HCT116 (cell line): ENCODE results near the gene ADI1. TPM values are rescaled to one million over a fixed set of nuclear protein-coding genes. Genes with fewer than 3 reads are reported as not detected.

Experiments used
- ATAC-seq: fragments of 200-7000 bp; cut with Tn5 transposase; 2 replicates; pipeline ENCODE4 v1.9.1; 2020; ENCODE audit warnings: mild to moderate bottlenecking, moderate library complexity
- BruUV-seq: library from RNA; stranded (reverse); fragments of 400-500 nt; replicated peaks from 2 replicates; lab custom pipeline; 2021; lab: Mats Ljungman, UMichigan
- CTCF ChIA-PET: fragments of 300-600 bp; sonication (Branson Sonifier 250); formaldehyde crosslinking; loops from one replicate; lab custom pipeline; 2021; ENCODE audit warnings: antibody characterized with exemption; lab: Charles Lee
- POLR2A ChIA-PET: fragments of 300-600, 350-600 bp; sonication (Branson Sonifier 250); formaldehyde crosslinking; loops from one replicate; lab custom pipeline; 2021; ENCODE audit warnings: antibody characterized with exemption; lab: Charles Lee
- RAD21 ChIA-PET, 2 experiments: fragments of 300-600 bp; sonication (Branson Sonifier 250); formaldehyde crosslinking; loops; one replicate each; lab custom pipeline; 2023; ENCODE audit warnings: low total read pairs in 2 of 2; ENCODE audit not compliant: uncharacterized antibody in 2 of 2, unreplicated experiment in 2 of 2, low non-redundant PET in 1 of 2; lab: Charles Lee
- DNase-seq: peaks from one replicate; pipeline ENCODE4 v3.0.0-alpha.2; 2010; ENCODE audit warnings: low read depth, low spot score
- H2AFZ ChIP-seq: fragments of 200-600 bp; shearing (Covaris generic), sonication (generic); 2 replicates; pipeline ENCODE4 v1.6.1; 2017; ENCODE audit warnings: low read depth, mixed run types, mixed read lengths, antibody characterized with exemption, low read length; ENCODE audit not compliant: poor library complexity, severe bottlenecking
- H3K27ac ChIP-seq: 2 replicates; pipeline ENCODE4 v1.5.1; 2012; ENCODE audit warnings: low read depth, low read length
- H3K27me3 ChIP-seq: fragments of 200-600 bp; sonication (generic); 2 replicates; pipeline ENCODE4 v1.6.1; 2016; ENCODE audit warnings: mixed run types, low read length, mixed read lengths; ENCODE audit not compliant: insufficient read depth
- H3K36me3 ChIP-seq, 2 experiments: fragments of 200-500 bp in 1 of 2; fragments of 200-600 bp in 1 of 2; sonication (Bioruptor generic) in 1 of 2; sonication (generic) in 1 of 2; 2 replicates each; pipeline versions ENCODE4 v1.5.1 to v1.6.1; 2014 to 2016; ENCODE audit warnings: low read length in 2 of 2, inconsistent platforms in 1 of 2, mixed read lengths in 1 of 2, mixed run types in 1 of 2; ENCODE audit not compliant: insufficient read depth in 2 of 2, control insufficient read depth in 1 of 2
- H3K4me1 ChIP-seq, 2 experiments: fragments of 200-600 bp in 1 of 2; sonication (generic) in 1 of 2; 2 replicates each; pipeline versions ENCODE4 v1.5.1 to v1.6.1; 2012 to 2017; ENCODE audit warnings: low read length in 2 of 2, inconsistent platforms in 1 of 2, mild to moderate bottlenecking in 1 of 2, mixed read lengths in 1 of 2, mixed run types in 1 of 2, moderate library complexity in 1 of 2; ENCODE audit not compliant: insufficient read depth in 2 of 2, control insufficient read depth in 1 of 2
- H3K4me2 ChIP-seq: fragments of 200-600 bp; sonication (generic); 2 replicates; pipeline ENCODE4 v1.6.1; 2017; ENCODE audit warnings: mixed run types, low read length, mixed read lengths
- H3K4me3 ChIP-seq, 2 experiments: fragments of 200-600 bp in 1 of 2; sonication (generic) in 1 of 2; replicated peaks in 1 of 2; 2 replicates each; pipeline ENCODE4 v1.5.1; 2011 to 2016; ENCODE audit warnings: low read length in 2 of 2, control low read depth in 1 of 2, low read depth in 1 of 2, mild to moderate bottlenecking in 1 of 2, mixed read lengths in 1 of 2, mixed run types in 1 of 2
- H3K79me2 ChIP-seq: fragments of 200-600 bp; sonication (generic); 2 replicates; pipeline ENCODE4 v1.6.1; 2017; ENCODE audit warnings: mild to moderate bottlenecking, mixed run types, low read length, moderate library complexity, mixed read lengths; ENCODE audit not compliant: insufficient read depth
- H3K9ac ChIP-seq: fragments of 200-600 bp; sonication (generic); 2 replicates; pipeline ENCODE4 v1.6.1; 2016; ENCODE audit warnings: low read length, mixed read lengths
- H3K9me2 ChIP-seq: fragments of 200-600 bp; sonication (generic), shearing (Covaris generic); 2 replicates; pipeline ENCODE4 v1.6.1; 2017; ENCODE audit warnings: mixed run types, mild to moderate bottlenecking, moderate library complexity; ENCODE audit not compliant: insufficient read depth
- H3K9me3 ChIP-seq, 2 experiments: fragments of 200-500 bp in 1 of 2; fragments of 200-600 bp in 1 of 2; sonication (Bioruptor generic) in 1 of 2; sonication (generic) in 1 of 2; 2 replicates each; pipeline ENCODE4 v1.6.1; 2014 to 2017; ENCODE audit warnings: low read length in 2 of 2, mixed read lengths in 2 of 2, inconsistent platforms in 1 of 2, low read depth in 1 of 2, mild to moderate bottlenecking in 1 of 2, mixed run types in 1 of 2, moderate library complexity in 1 of 2; ENCODE audit not compliant: control insufficient read depth in 1 of 2, insufficient read depth in 1 of 2
- H4K20me1 ChIP-seq: fragments of 200-600 bp; sonication (generic), shearing (Covaris generic); 2 replicates; pipeline ENCODE4 v1.6.1; 2017; ENCODE audit warnings: mixed run types, mild to moderate bottlenecking, moderate library complexity; ENCODE audit not compliant: insufficient read depth
- CBX3 ChIP-seq: IDR thresholded peaks from 2 replicates; pipeline ENCODE4 v1.6.1; 2012; ENCODE audit warnings: low read depth
- EGR1 ChIP-seq: IDR thresholded peaks from 2 replicates; pipeline ENCODE4 v1.6.1; 2012; ENCODE audit warnings: low read depth
- ELF1 ChIP-seq: IDR thresholded peaks from 2 replicates; pipeline ENCODE4 v1.6.1; 2012; ENCODE audit warnings: low read depth, borderline replicate concordance
- EZH2 ChIP-seq: fragments of 200-600 bp; sonication (generic); IDR thresholded peaks from 2 replicates; pipeline ENCODE4 v1.6.1; 2017; ENCODE audit warnings: antibody characterized with exemption, mixed run types
- EZH2phosphoT487 ChIP-seq: fragments of 200-600 bp; IDR thresholded peaks from 2 replicates; pipeline ENCODE4 v1.6.1; 2018; ENCODE audit warnings: antibody characterized with exemption, borderline replicate concordance
- FOSL1 ChIP-seq: IDR thresholded peaks from 2 replicates; pipeline ENCODE4 v1.6.1; 2012; ENCODE audit warnings: low read depth
- JUND ChIP-seq: IDR thresholded peaks from 2 replicates; pipeline ENCODE4 v1.6.1; 2012
- POLR2A ChIP-seq: IDR thresholded peaks from 2 replicates; pipeline ENCODE4 v1.7.0; 2011; ENCODE audit warnings: borderline replicate concordance; ENCODE audit not compliant: insufficient read depth, insufficient read length; ENCODE audit errors: extremely low read depth
- POLR2AphosphoS5 ChIP-seq: IDR thresholded peaks from 2 replicates; pipeline ENCODE4 v1.6.1; 2011; ENCODE audit warnings: mild to moderate bottlenecking, low read depth, low read length, moderate library complexity
- RAD21 ChIP-seq: IDR thresholded peaks from 2 replicates; pipeline ENCODE4 v1.6.1; 2012; ENCODE audit warnings: low read depth, mild to moderate bottlenecking
- SP1 ChIP-seq: IDR thresholded peaks from 2 replicates; pipeline ENCODE4 v1.6.1; 2012; ENCODE audit warnings: low read depth
- SRF ChIP-seq: IDR thresholded peaks from 2 replicates; pipeline ENCODE4 v1.6.1; 2012; ENCODE audit warnings: low read depth
- TCF7L2 ChIP-seq: IDR thresholded peaks from 2 replicates; pipeline ENCODE4 v1.7.0; 2011; ENCODE audit warnings: borderline replicate concordance, inconsistent platforms; ENCODE audit not compliant: insufficient read depth, insufficient read length; ENCODE audit errors: extremely low read depth
- YY1 ChIP-seq: IDR thresholded peaks from 2 replicates; pipeline ENCODE4 v1.6.1; 2011; ENCODE audit warnings: low read length, low read depth, moderate library complexity, mild to moderate bottlenecking; ENCODE audit not compliant: insufficient replicate concordance; ENCODE audit errors: extremely low read depth
- ZFX ChIP-seq: fragments of 450-650 bp; IDR thresholded peaks from 2 replicates; pipeline ENCODE4 v1.6.1; 2017
- ZNF274 ChIP-seq: fragments of 200-500 bp; sonication (Bioruptor generic); IDR thresholded peaks from 2 replicates; pipeline ENCODE4 v1.6.1; 2014; ENCODE audit warnings: mild to moderate bottlenecking, low read depth, low read length, inconsistent platforms
- intact Hi-C: fragments of 100-400 bp; cut with micrococcal nuclease; formaldehyde crosslinking; loops from 2 replicates; pipeline ENCODE4 v1.10.0; 2022
- total RNA-seq: library from RNA; stranded (reverse); gene quantifications from one replicate; pipeline ENCODE4 v1.2.1, GENCODE V29; 2021; ENCODE audit not compliant: unreplicated experiment
- TF ChIP-seq, protein P1 (sequence below), 3 experiments: fragments of 200-600 bp in 1 of 3; sonication (generic) in 1 of 3; IDR thresholded peaks in 2 of 3; conservative IDR thresholded peaks in 1 of 3; 2 replicates each; pipeline ENCODE4 v1.5.1; 2012 to 2017; ENCODE audit warnings: low read depth in 2 of 3, low read length in 2 of 3, antibody characterized with exemption in 1 of 3, borderline replicate concordance in 1 of 3, control low read depth in 1 of 3, mild to moderate bottlenecking in 1 of 3, mixed read lengths in 1 of 3, mixed run types in 1 of 3, moderate library complexity in 1 of 3; ENCODE audit not compliant: insufficient read depth in 1 of 3
- TF ChIP-seq, protein P2 (sequence below): IDR thresholded peaks from 2 replicates; pipeline ENCODE4 v1.6.1; 2011; ENCODE audit warnings: mild to moderate bottlenecking, low read length, moderate library complexity; ENCODE audit not compliant: insufficient replicate concordance; ENCODE audit errors: extremely low read depth
- TF ChIP-seq, protein P3 (sequence below): IDR thresholded peaks from 2 replicates; pipeline ENCODE4 v1.6.1; 2012
- TF ChIP-seq, protein P4 (sequence below): IDR thresholded peaks from 2 replicates; pipeline ENCODE4 v1.6.1; 2012; ENCODE audit warnings: low read depth

Gene ADI1
- total RNA-seq, 1 experiment from 2014 or later = 27.0 TPM

DNA sequence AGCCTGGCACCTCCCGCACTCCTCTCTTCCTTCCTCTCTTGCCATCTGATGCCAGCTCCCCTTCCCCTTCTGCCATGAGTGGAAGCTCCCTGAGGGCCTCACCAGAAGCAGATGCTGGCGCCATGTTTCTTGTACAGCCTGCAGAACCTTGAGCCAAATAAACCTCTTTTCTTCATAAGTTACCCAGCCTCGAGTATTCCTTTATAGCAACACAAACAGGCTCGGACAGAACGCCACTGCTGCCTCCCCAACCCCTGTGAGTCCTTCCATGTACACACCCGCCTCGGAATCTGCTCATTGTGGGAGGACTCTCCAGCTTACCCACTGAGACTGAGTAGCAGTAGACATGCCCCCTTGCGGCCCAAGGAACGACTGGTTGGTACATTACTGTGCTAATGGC, 47.5 kb upstream of the ADI1 start:
- no peak for TF ChIP-seq RAD21
- no peak for TF ChIP-seq SP1
- TF ChIP-seq, protein P1, sequence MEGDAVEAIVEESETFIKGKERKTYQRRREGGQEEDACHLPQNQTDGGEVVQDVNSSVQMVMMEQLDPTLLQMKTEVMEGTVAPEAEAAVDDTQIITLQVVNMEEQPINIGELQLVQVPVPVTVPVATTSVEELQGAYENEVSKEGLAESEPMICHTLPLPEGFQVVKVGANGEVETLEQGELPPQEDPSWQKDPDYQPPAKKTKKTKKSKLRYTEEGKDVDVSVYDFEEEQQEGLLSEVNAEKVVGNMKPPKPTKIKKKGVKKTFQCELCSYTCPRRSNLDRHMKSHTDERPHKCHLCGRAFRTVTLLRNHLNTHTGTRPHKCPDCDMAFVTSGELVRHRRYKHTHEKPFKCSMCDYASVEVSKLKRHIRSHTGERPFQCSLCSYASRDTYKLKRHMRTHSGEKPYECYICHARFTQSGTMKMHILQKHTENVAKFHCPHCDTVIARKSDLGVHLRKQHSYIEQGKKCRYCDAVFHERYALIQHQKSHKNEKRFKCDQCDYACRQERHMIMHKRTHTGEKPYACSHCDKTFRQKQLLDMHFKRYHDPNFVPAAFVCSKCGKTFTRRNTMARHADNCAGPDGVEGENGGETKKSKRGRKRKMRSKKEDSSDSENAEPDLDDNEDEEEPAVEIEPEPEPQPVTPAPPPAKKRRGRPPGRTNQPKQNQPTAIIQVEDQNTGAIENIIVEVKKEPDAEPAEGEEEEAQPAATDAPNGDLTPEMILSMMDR (IDR thresholded peaks at IDR 0.05 in 2 of 3, conservative IDR thresholded peaks at IDR 0.05 in 1 of 3; ENCODE audit: borderline replicate concordance in 1 of 3, insufficient read depth in 1 of 3, low read depth in 2 of 3, low read length in 2 of 3) = no peak
- no peak for TF ChIP-seq TCF7L2
- TF ChIP-seq, protein P2, sequence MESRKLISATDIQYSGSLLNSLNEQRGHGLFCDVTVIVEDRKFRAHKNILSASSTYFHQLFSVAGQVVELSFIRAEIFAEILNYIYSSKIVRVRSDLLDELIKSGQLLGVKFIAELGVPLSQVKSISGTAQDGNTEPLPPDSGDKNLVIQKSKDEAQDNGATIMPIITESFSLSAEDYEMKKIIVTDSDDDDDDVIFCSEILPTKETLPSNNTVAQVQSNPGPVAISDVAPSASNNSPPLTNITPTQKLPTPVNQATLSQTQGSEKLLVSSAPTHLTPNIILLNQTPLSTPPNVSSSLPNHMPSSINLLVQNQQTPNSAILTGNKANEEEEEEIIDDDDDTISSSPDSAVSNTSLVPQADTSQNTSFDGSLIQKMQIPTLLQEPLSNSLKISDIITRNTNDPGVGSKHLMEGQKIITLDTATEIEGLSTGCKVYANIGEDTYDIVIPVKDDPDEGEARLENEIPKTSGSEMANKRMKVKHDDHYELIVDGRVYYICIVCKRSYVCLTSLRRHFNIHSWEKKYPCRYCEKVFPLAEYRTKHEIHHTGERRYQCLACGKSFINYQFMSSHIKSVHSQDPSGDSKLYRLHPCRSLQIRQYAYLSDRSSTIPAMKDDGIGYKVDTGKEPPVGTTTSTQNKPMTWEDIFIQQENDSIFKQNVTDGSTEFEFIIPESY = no peak
- TF ChIP-seq EZH2 = no peak
- TF ChIP-seq, protein P3, sequence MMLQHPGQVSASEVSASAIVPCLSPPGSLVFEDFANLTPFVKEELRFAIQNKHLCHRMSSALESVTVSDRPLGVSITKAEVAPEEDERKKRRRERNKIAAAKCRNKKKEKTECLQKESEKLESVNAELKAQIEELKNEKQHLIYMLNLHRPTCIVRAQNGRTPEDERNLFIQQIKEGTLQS = no peak
- no peak for TF ChIP-seq EGR1
- no peak for TF ChIP-seq POLR2A
- no peak for TF ChIP-seq EZH2phosphoT487
- TF ChIP-seq POLR2AphosphoS5 = no peak
- no peak for TF ChIP-seq ZFX
- TF ChIP-seq, protein P4, sequence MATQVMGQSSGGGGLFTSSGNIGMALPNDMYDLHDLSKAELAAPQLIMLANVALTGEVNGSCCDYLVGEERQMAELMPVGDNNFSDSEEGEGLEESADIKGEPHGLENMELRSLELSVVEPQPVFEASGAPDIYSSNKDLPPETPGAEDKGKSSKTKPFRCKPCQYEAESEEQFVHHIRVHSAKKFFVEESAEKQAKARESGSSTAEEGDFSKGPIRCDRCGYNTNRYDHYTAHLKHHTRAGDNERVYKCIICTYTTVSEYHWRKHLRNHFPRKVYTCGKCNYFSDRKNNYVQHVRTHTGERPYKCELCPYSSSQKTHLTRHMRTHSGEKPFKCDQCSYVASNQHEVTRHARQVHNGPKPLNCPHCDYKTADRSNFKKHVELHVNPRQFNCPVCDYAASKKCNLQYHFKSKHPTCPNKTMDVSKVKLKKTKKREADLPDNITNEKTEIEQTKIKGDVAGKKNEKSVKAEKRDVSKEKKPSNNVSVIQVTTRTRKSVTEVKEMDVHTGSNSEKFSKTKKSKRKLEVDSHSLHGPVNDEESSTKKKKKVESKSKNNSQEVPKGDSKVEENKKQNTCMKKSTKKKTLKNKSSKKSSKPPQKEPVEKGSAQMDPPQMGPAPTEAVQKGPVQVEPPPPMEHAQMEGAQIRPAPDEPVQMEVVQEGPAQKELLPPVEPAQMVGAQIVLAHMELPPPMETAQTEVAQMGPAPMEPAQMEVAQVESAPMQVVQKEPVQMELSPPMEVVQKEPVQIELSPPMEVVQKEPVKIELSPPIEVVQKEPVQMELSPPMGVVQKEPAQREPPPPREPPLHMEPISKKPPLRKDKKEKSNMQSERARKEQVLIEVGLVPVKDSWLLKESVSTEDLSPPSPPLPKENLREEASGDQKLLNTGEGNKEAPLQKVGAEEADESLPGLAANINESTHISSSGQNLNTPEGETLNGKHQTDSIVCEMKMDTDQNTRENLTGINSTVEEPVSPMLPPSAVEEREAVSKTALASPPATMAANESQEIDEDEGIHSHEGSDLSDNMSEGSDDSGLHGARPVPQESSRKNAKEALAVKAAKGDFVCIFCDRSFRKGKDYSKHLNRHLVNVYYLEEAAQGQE = no peak
- no peak for TF ChIP-seq ELF1
- no peak for TF ChIP-seq SRF
- TF ChIP-seq JUND = no peak
- TF ChIP-seq CBX3 = no peak
- TF ChIP-seq FOSL1 = no peak
- no peak for TF ChIP-seq ZNF274
- TF ChIP-seq YY1 = no peak
- H3K36me3 ChIP-seq = no peaks in the 10 kb centered on the region
- H3K27me3 ChIP-seq = no peaks in the 10 kb centered on the region
- H3K9ac ChIP-seq = no peak overlapping the region
- no peak for DNase-seq
- H3K9me2 ChIP-seq = no peaks in the 10 kb centered on the region
- H3K79me2 ChIP-seq = no peaks in the 10 kb centered on the region
- H3K27ac ChIP-seq = no peak overlapping the region
- no peak overlapping the region for H3K4me3 ChIP-seq
- no peaks in the 10 kb centered on the region for H4K20me1 ChIP-seq
- ChIA-PET CTCF (no interaction called here), POLR2A (no interaction called here), RAD21 (no interaction called here)
- H3K4me1 ChIP-seq = no peaks in the 10 kb centered on the region
- H3K9me3 ChIP-seq = no peaks in the 10 kb centered on the region
- no peak overlapping the region for H2AFZ ChIP-seq
- intact Hi-C loops = no loop called here
- H3K4me2 ChIP-seq = no peak overlapping the region
- no TSS peak for BruUV-seq
- no peak for ATAC-seq
